Choroid plexus epithelial cell (primary cell): ENCODE data around the gene FAAH2.
"Not testable (repeated sequence)": the region's sequence is repeated elsewhere in the genome, so short reads cannot be mapped to it uniquely, and the experiment has no call there.

Experiments
- DNase-seq: peaks from one replicate; pipeline ENCODE4 v3.0.0-alpha.2; 2010; ENCODE audit warnings: low read depth
- H3K4me3 ChIP-seq: 2 replicates; pipeline ENCODE4 v1.5.1; 2011; ENCODE audit warnings: low read depth, mild to moderate bottlenecking, control low read depth, low read length, moderate library complexity
- TF ChIP-seq, protein P1 (sequence below): conservative IDR thresholded peaks from 2 replicates; pipeline ENCODE4 v1.5.1; 2011; ENCODE audit warnings: low read depth, mild to moderate bottlenecking, control low read depth, inconsistent platforms, low read length, moderate library complexity

The FAAH2 gene

DNA sequence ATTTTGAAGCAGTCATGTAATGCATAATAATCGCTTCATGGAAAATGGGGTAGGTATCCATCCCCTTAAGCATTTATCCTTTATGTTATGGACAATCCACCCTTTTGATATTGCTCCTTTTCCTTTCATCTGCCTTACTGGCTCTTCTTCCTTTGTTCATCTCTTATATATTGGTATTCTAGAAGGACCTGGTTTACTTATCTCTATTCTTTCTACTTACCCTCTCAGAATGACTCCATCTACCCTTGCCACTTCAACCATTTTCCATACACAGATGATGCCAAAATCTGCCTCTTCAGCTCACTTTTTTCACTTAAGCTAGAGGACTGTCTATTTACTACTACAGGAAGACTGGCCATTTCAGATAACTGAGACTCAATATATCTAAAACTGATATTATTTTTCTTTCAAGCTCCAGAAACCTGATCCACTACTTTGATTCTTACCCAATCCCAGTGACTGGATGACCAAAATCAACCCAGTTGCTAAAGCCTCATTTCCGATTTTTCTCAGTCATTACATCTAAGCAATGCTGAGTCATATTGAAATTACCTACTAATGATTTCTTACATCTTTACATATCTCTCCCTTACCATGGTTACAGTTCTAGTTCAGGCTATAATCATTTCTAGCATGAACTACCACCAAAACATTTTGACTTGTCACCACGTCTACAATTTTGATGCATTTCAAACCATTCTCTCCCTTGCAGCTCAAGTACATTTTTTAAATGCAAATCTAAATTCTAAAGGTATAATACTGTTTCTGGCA lies 93.7 kb downstream of the FAAH2 start:
- no peak overlapping the region for H3K4me3 ChIP-seq
- TF ChIP-seq, protein P1, sequence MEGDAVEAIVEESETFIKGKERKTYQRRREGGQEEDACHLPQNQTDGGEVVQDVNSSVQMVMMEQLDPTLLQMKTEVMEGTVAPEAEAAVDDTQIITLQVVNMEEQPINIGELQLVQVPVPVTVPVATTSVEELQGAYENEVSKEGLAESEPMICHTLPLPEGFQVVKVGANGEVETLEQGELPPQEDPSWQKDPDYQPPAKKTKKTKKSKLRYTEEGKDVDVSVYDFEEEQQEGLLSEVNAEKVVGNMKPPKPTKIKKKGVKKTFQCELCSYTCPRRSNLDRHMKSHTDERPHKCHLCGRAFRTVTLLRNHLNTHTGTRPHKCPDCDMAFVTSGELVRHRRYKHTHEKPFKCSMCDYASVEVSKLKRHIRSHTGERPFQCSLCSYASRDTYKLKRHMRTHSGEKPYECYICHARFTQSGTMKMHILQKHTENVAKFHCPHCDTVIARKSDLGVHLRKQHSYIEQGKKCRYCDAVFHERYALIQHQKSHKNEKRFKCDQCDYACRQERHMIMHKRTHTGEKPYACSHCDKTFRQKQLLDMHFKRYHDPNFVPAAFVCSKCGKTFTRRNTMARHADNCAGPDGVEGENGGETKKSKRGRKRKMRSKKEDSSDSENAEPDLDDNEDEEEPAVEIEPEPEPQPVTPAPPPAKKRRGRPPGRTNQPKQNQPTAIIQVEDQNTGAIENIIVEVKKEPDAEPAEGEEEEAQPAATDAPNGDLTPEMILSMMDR: no peak
- DNase-seq: no peak

DNA sequence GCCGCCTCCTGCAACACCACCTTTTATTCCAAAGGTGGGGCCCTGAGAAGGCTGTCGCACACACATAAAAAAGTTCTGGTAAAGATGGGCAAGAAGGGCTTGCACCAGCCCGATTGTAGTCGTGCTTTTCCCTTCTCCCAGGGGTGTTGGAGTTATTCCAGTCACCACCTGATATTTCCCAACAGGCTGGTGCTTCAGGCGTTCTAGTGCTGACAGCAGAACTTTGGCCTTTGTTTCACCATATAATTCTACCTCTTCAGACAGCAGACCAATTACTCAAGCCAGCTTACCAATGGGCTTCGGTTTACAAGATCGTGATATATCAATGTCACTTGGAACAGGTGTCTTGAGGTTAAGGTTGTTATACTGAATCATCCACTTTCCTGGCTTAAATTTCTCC lies 107.7 kb downstream of the FAAH2 start:
- not testable (repeated sequence) for H3K4me3 ChIP-seq, DNase-seq

DNA sequence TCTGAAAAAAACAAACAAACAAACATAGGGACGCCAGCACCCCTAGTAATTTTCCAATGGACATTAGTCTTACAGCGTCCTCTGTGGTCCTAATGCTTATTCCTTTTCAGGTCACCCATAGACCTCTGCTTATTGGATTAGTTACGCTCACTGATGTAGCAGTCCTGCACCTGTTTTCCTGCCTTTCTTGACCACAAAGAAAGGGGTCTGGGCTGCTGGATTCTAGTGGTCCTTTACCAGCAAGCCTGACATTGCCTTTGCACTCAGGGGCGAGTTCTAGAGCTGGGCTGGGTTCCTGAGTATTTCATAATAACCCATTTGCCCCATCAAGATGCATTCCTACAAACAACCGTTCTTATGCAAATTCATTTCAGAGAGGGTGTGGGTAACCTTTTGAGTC lies 116.7 kb downstream of the FAAH2 start:
- DNase-seq, H3K4me3 ChIP-seq: not testable (repeated sequence)

DNA sequence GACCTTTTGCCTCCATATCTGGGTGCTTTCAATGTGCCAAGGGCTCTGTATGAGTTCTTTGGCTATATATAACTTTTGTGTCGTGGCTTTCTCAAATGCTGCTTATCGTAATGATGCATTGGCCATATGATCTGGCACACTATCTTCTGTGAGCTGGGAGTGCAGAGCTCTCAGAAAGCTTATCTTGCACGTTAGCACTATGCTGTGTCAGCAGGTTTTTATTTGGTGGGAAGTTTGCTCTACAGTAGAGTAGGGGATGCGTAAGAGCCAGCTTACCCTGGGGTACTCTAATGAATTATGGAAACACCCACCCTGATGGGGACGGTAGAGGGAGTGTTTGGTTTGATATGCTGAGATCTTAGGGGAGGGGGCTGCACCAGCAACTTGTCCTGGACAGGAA lies 119.6 kb downstream of the FAAH2 start:
- TF ChIP-seq, protein P1: no peak
- no peak overlapping the region for H3K4me3 ChIP-seq
- DNase-seq: no peak

DNA sequence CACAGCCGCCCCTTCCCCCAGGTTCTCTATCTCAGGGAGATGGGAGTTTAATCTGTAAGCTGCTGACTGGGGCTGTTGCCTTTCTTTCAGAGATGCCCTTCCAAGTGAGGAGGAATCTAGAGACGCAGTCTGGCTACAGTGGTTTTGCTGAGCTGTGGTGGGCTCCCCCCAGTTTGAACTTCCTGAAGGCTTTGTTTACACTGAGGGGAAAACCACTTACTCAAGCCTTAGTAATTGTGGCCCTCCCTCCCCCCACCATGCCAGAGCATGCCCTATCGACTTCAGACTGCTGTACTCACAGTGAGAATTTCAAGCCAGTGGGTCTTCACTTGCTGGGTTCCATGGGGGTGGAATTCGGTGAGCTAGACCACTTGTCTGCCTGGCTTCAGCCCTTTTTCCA lies 131.3 kb downstream of the FAAH2 start:
- DNase-seq: no peak
- TF ChIP-seq, protein P1: no peak

DNA sequence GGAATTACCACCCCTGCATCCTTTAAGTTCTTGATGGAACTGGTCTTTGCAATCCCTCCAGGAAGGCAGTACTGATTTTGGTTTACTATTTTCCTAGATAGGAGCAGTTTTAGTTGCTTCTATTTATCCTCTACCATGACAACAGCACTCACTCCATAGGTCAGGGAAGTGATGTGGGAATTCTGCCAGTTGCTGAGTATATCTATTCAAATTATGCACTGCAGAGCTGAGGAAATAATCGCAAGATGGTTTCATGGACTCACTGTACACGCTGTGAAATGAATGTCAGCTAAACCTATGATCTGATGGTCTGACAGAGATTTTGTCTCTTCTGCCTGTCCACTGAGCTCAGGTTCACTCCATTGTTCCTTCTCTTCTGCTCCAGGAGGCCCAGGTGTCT lies 135.8 kb downstream of the FAAH2 start:
- H3K4me3 ChIP-seq: no peak overlapping the region
- TF ChIP-seq, protein P1: no peak
- no peak for DNase-seq

More for the DNA sequence above, 131.3 kb downstream of the FAAH2 start:
- no peak overlapping the region for H3K4me3 ChIP-seq

DNA sequence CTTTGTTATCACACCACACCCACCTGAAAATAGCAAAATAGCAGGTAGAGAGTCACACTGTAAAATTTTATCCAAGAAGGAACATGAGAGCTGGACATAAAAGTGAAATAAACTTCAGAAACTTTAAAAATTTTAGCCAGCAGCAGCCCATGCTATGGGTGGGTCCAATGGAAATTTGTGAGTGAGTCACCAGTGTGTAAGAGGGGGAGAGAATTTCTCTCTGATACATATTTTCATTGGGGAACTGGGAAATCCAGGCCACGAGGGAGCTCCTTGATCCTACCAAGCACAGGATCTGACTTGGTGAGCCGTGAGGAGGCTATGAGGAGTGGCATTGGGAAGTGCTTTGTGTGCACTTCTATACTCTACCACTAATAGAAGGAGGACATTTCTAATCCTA lies 136.3 kb downstream of the FAAH2 start:
- DNase-seq: no peak
- TF ChIP-seq, protein P1: no peak
- H3K4me3 ChIP-seq: no peak overlapping the region

DNA sequence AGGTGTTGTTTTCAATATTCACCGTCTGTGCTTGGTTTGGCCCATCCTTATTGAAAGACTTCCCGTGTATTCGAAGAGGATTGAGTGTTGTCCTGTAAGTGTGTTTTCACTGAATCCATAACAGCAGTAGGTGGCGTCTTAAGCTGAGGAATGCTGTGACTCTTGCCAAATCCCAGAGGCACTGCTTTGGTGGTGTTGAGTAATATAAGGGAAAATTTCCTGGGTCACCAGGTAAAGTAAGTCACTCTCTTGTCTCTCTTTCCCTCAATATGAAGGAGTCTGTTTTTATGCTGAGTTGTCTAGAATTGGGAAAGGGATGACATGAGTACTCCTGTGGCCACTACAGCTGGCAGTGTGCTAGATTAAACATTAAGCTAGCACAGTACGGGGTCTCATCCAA lies 158.6 kb downstream of the FAAH2 start:
- no peak overlapping the region for H3K4me3 ChIP-seq
- DNase-seq: no peak
- TF ChIP-seq, protein P1: no peak
